HepG2 (cell line): Measurements from ENCODE around the gene FZD4. TPM values are rescaled to one million over a fixed set of nuclear protein-coding genes. Genes with fewer than 3 reads are reported as not detected.
A peak's percentile ranks its signal among the peaks of the same experiment; 100 is the strongest.

Experiments
- CC2D1A ChIP-seq: sonication (generic); formaldehyde crosslinking; IDR thresholded peaks from 2 replicates; pipeline ENCODE4 v1.8.1; 2023; ENCODE audit warnings: mild to moderate bottlenecking, missing genetic modification reagents
- ESRRA ChIP-seq: sonication (generic); formaldehyde crosslinking; IDR thresholded peaks from 2 replicates; pipeline ENCODE4 v1.5.1; 2020; ENCODE audit warnings: mild to moderate bottlenecking, low read depth, missing genetic modification reagents
- FOXK1 ChIP-seq: sonication (generic); formaldehyde crosslinking; IDR thresholded peaks from 2 replicates; pipeline ENCODE4 v1.4.0; 2020; ENCODE audit warnings: low read depth, missing genetic modification reagents, borderline replicate concordance
- HOXA5 ChIP-seq: sonication (generic); formaldehyde crosslinking; IDR thresholded peaks from 2 replicates; pipeline ENCODE4 v1.4.0; 2020; ENCODE audit warnings: missing genetic modification reagents
- KAT8 ChIP-seq: IDR thresholded peaks from 2 replicates; pipeline ENCODE4 v1.6.1; 2016; ENCODE audit warnings: missing genetic modification reagents, missing compliant biosample characterization
- KDM1A ChIP-seq: IDR thresholded peaks from 2 replicates; pipeline ENCODE4 v1.6.1; 2016; ENCODE audit warnings: missing compliant biosample characterization
- KDM2A ChIP-seq: sonication (generic); formaldehyde crosslinking; IDR thresholded peaks from 2 replicates; pipeline ENCODE4 v1.4.0; 2020; ENCODE audit warnings: low read depth, missing genetic modification reagents, borderline replicate concordance
- KLF6 ChIP-seq: IDR thresholded peaks from 2 replicates; pipeline ENCODE4 v1.8.0; 2016; ENCODE audit warnings: missing biosample characterization, missing genetic modification reagents
- KLF9 ChIP-seq: IDR thresholded peaks from 2 replicates; pipeline ENCODE4 v1.6.1; 2016; ENCODE audit warnings: low read depth
- MAF1 ChIP-seq: sonication (generic); formaldehyde crosslinking; IDR thresholded peaks from 2 replicates; pipeline ENCODE4 v1.5.0; 2020; ENCODE audit warnings: missing genetic modification reagents, borderline replicate concordance
- MXI1 ChIP-seq: IDR thresholded peaks from 3 replicates; pipeline ENCODE4 v1.6.1; 2012; ENCODE audit warnings: low read depth, low read length, inconsistent platforms, borderline replicate concordance
- NFIC ChIP-seq: IDR thresholded peaks from 2 replicates; pipeline ENCODE4 v1.6.1; 2012; ENCODE audit warnings: mild to moderate bottlenecking, low read length, inconsistent platforms
- STAG1 ChIP-seq: sonication (generic); formaldehyde crosslinking; IDR thresholded peaks from 2 replicates; pipeline ENCODE4 v1.4.0; 2020; ENCODE audit warnings: missing genetic modification reagents
- TCF7L2 ChIP-seq: IDR thresholded peaks from 2 replicates; pipeline ENCODE4 v1.6.1; 2011; ENCODE audit warnings: mild to moderate bottlenecking, low read depth, low read length, moderate library complexity
- YEATS2 ChIP-seq: sonication (generic); formaldehyde crosslinking; IDR thresholded peaks from 2 replicates; pipeline ENCODE4 v1.4.0; 2020; ENCODE audit warnings: missing genetic modification reagents, borderline replicate concordance
- ZNF296 ChIP-seq: sonication (generic); formaldehyde crosslinking; conservative IDR thresholded peaks from 2 replicates; pipeline ENCODE4 v1.5.0; 2020; ENCODE audit warnings: mild to moderate bottlenecking, missing genetic modification reagents
- ZNF350 ChIP-seq: sonication (generic); formaldehyde crosslinking; IDR thresholded peaks from 2 replicates; pipeline ENCODE4 v1.4.0; 2020; ENCODE audit warnings: mild to moderate bottlenecking, low read depth, missing genetic modification reagents, borderline replicate concordance
- ZNF451 ChIP-seq: sonication (generic); formaldehyde crosslinking; IDR thresholded peaks from 2 replicates; pipeline ENCODE4 v1.5.0; 2020; ENCODE audit warnings: mild to moderate bottlenecking, missing genetic modification reagents
- ZNF570 ChIP-seq: sonication (generic); formaldehyde crosslinking; IDR thresholded peaks from 2 replicates; pipeline ENCODE4 v1.4.0; 2020; ENCODE audit warnings: mild to moderate bottlenecking, missing genetic modification reagents, borderline replicate concordance
- ZNF614 ChIP-seq: IDR thresholded peaks from 2 replicates; pipeline ENCODE4 v1.6.1; 2018; ENCODE audit warnings: missing biosample characterization, missing genetic modification reagents, inconsistent platforms, borderline replicate concordance
- polyA plus RNA-seq, 8 experiments: library from polyadenylated mRNA; depleted of rRNA in 3 of 8; stranded (reverse) in 7 of 8; unstranded in 1 of 8; fragments of >200 nt; fragmentation: Illumina TruSeq in 4 of 8; extraction: Trizol in 4 of 8; gene quantifications; 2 replicates each; pipeline versions ENCODE4 v1.2.1 to v1.2.3, GENCODE V29; 2011 to 2016; ENCODE audit warnings: low read depth in 4 of 8, missing spikeins in 1 of 8, mixed read lengths in 1 of 8; ENCODE audit not compliant: insufficient read depth in 1 of 8
- total RNA-seq, 5 experiments: library from RNA; depleted of rRNA; stranded (reverse); fragments of >200 nt; fragmentation: Illumina TruSeq; extraction: Trizol; gene quantifications; 2 replicates each; pipeline ENCODE4 v1.2.3, GENCODE V29; 2016; ENCODE audit warnings: low read depth in 1 of 5
- TF ChIP-seq, protein P1 (sequence below): sonication (generic); formaldehyde crosslinking; IDR thresholded peaks from 2 replicates; pipeline ENCODE4 v1.9.0; 2021; ENCODE audit warnings: missing genetic modification reagents, mild to moderate bottlenecking, borderline replicate concordance
- TF ChIP-seq, protein P2 (sequence below): sonication (generic); formaldehyde crosslinking; IDR thresholded peaks from 2 replicates; pipeline ENCODE4 v1.4.0; 2020; ENCODE audit warnings: missing genetic modification reagents, mild to moderate bottlenecking, borderline replicate concordance
- TF ChIP-seq, protein P3 (sequence below): sonication (generic); formaldehyde crosslinking; IDR thresholded peaks from 2 replicates; pipeline ENCODE4 v1.8.1; 2023; ENCODE audit warnings: missing genetic modification reagents, mild to moderate bottlenecking, borderline replicate concordance
- TF ChIP-seq, protein P4 (sequence below): sonication (generic); formaldehyde crosslinking; IDR thresholded peaks from 2 replicates; pipeline ENCODE4 v1.4.0; 2020; ENCODE audit warnings: missing genetic modification reagents

Gene FZD4
- total and polyA plus RNA-seq, 2 of the 13 experiments (the other 11 are each of a cell fraction or from before 2014, with no cell fraction given) = 46.5 to 70.4 TPM

DNA sequence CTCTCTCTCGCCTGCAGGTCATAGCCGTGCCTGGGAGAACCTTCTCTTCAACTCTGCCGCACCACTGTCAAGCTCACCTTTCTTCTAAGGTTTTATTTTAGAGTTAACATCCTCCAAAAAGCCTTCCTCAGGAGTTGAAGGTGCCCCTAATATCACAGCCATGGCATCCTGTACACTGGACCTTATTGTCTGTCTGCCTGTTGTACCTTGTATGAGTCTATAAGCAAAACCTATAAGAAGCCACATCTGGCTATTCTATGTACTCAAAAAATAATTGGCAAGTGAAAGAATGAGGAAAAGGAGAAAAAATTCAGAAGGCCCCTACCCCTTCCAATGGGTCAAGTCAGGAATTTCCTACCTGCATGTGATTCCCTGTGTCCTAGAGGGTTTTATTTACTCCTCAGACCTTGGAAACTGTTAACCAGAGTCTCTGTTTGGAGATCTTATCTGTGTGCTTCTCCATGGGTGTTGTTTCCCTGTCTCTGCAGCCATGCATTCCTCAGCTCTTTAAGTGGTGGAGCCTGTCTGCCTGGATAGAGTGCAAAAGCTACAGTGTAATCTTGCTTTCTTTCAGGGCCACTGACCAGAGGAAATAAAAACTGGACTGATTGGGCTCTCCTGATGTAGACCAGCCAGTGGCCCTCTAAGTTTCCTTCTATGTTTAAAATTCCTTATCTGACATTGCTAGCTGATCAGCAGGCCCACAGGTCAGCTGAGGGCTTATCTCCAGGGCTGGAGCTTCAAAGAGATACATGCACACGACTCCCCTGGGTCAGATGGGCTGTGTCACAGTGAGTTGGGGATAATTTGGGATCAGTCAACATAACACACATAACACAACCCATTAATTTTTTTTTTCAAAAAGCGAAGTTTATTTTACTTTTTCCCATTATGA lies 44.9 kb upstream of the FZD4 start (continued):
- no peak for TF ChIP-seq KLF9 (CRISPR knock-in tag)
- peak; percentile 37 for TF ChIP-seq NFIC
- TF ChIP-seq, protein P1, sequence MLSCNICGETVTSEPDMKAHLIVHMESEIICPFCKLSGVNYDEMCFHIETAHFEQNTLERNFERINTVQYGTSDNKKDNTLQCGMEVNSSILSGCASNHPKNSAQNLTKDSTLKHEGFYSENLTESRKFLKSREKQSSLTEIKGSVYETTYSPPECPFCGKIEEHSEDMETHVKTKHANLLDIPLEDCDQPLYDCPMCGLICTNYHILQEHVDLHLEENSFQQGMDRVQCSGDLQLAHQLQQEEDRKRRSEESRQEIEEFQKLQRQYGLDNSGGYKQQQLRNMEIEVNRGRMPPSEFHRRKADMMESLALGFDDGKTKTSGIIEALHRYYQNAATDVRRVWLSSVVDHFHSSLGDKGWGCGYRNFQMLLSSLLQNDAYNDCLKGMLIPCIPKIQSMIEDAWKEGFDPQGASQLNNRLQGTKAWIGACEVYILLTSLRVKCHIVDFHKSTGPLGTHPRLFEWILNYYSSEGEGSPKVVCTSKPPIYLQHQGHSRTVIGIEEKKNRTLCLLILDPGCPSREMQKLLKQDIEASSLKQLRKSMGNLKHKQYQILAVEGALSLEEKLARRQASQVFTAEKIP (CRISPR knock-in tag) = no peak
- TF ChIP-seq, protein P2, sequence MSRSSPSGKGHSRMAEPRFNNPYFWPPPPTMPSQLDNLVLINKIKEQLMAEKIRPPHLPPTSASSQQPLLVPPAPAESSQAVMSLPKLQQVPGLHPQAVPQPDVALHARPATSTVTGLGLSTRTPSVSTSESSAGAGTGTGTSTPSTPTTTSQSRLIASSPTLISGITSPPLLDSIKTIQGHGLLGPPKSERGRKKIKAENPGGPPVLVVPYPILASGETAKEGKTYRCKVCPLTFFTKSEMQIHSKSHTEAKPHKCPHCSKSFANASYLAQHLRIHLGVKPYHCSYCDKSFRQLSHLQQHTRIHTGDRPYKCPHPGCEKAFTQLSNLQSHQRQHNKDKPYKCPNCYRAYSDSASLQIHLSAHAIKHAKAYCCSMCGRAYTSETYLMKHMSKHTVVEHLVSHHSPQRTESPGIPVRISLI (CRISPR knock-in tag) = peak; percentile 88
- no peak; the same call in 1 of the 2 replicates for TF ChIP-seq YEATS2 (CRISPR knock-in tag)
- no peak; the same call in 1 of the 2 replicates for TF ChIP-seq STAG1
- TF ChIP-seq MAF1 (CRISPR knock-in tag) = no peak
- TF ChIP-seq, protein P3, sequence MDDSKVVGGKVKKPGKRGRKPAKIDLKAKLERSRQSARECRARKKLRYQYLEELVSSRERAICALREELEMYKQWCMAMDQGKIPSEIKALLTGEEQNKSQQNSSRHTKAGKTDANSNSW (CRISPR knock-in tag) = no peak
- no peak for TF ChIP-seq KLF6 (CRISPR knock-in tag)
- TF ChIP-seq ZNF614 (CRISPR knock-in tag) = peak; percentile 75
- no peak for TF ChIP-seq CC2D1A (CRISPR knock-in tag)
- peak; percentile 77; the same call in 1 of the 2 replicates for TF ChIP-seq TCF7L2
- peak; percentile 89; the same call in 1 of the 2 replicates for TF ChIP-seq ZNF296
- peak; percentile 42; the same call in 1 of the 3 replicates for TF ChIP-seq MXI1
- TF ChIP-seq HOXA5 (CRISPR knock-in tag) = peak; percentile 68; the same call in 1 of the 2 replicates
- 0 out of 2 replicates have a peak, but pooled peaks have one; percentile 29 for TF ChIP-seq ESRRA
- TF ChIP-seq ZNF350 = peak; percentile 55; the same call in 1 of the 2 replicates
- TF ChIP-seq KDM1A (CRISPR knock-in tag) = 0 out of 2 replicates have a peak, but pooled peaks have one; percentile 13
- peak; percentile 69; the same call in 1 of the 2 replicates for TF ChIP-seq KAT8
- TF ChIP-seq, protein P4, sequence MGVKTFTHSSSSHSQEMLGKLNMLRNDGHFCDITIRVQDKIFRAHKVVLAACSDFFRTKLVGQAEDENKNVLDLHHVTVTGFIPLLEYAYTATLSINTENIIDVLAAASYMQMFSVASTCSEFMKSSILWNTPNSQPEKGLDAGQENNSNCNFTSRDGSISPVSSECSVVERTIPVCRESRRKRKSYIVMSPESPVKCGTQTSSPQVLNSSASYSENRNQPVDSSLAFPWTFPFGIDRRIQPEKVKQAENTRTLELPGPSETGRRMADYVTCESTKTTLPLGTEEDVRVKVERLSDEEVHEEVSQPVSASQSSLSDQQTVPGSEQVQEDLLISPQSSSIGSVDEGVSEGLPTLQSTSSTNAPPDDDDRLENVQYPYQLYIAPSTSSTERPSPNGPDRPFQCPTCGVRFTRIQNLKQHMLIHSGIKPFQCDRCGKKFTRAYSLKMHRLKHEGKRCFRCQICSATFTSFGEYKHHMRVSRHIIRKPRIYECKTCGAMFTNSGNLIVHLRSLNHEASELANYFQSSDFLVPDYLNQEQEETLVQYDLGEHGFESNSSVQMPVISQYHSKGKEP = no peak
- TF ChIP-seq ZNF570 = no peak
- no peak for TF ChIP-seq ZNF451 (CRISPR knock-in tag)
- TF ChIP-seq FOXK1 (CRISPR knock-in tag) = peak; percentile 60; the same call in 1 of the 2 replicates
- no peak for TF ChIP-seq KDM2A (CRISPR knock-in tag)
